H1 (cell line): ENCODE results near the gene STEAP3.

Source experiments
- BACH1 ChIP-seq: IDR thresholded peaks from 2 replicates; pipeline ENCODE4 v1.6.1; 2012; ENCODE audit warnings: low read length, improper control_type of control experiment
- BRCA1 ChIP-seq: IDR thresholded peaks from 2 replicates; pipeline ENCODE4 v1.6.1; 2012; ENCODE audit warnings: low read depth, low read length, improper control_type of control experiment
- CTCF ChIP-seq, 3 experiments: IDR thresholded peaks; 1 replicate in 2 of 3; 2 replicates in 1 of 3; pipeline versions ENCODE4 v1.5.1 to v1.6.1; 2011; ENCODE audit warnings: low read length in 3 of 3, mild to moderate bottlenecking in 3 of 3, inconsistent platforms in 2 of 3, low read depth in 1 of 3, moderate library complexity in 1 of 3; ENCODE audit not compliant: insufficient read depth in 1 of 3; ENCODE audit errors: control extremely low read depth in 1 of 3
- EGR1 ChIP-seq: IDR thresholded peaks from 2 replicates; pipeline ENCODE4 v1.6.1; 2011; ENCODE audit warnings: low read depth, low read length, borderline replicate concordance
- EZH2 ChIP-seq: fragments of 200-600 bp; sonication (generic); IDR thresholded peaks from 2 replicates; pipeline ENCODE4 v1.7.1; 2012; ENCODE audit warnings: low read depth, mild to moderate bottlenecking, moderate library complexity, low read length, inconsistent platforms; ENCODE audit not compliant: severe bottlenecking
- MAX ChIP-seq: IDR thresholded peaks from 2 replicates; pipeline ENCODE4 v1.6.1; 2012; ENCODE audit warnings: inconsistent platforms
- PHF8 ChIP-seq: fragments of 200-600 bp; sonication (generic); conservative IDR thresholded peaks from 2 replicates; pipeline ENCODE4 v1.7.1; 2012; ENCODE audit warnings: low read depth, mild to moderate bottlenecking, inconsistent platforms, low read length, moderate library complexity
- POLR2AphosphoS5 ChIP-seq: IDR thresholded peaks from 2 replicates; pipeline ENCODE4 v1.6.1; 2011; ENCODE audit warnings: low read depth, low read length
- SIN3A ChIP-seq, 2 experiments: IDR thresholded peaks in 1 of 2; conservative IDR thresholded peaks in 1 of 2; 2 replicates each; pipeline ENCODE4 v1.6.1; 2011 to 2012; ENCODE audit warnings: low read length in 2 of 2, improper control_type of control experiment in 1 of 2, low read depth in 1 of 2, mild to moderate bottlenecking in 1 of 2
- SP1 ChIP-seq: IDR thresholded peaks from 2 replicates; pipeline ENCODE4 v1.6.1; 2011; ENCODE audit warnings: low read depth, low read length
- SRF ChIP-seq: IDR thresholded peaks from 2 replicates; pipeline ENCODE4 v1.6.1; 2011; ENCODE audit warnings: mild to moderate bottlenecking, low read depth, low read length, moderate library complexity
- USF2 ChIP-seq: IDR thresholded peaks from 2 replicates; pipeline ENCODE4 v1.6.1; 2011; ENCODE audit warnings: low read length, improper control_type of control experiment
- ZNF274 ChIP-seq: IDR thresholded peaks from 2 replicates; pipeline ENCODE4 v1.7.0; 2012; ENCODE audit warnings: low read length, borderline replicate concordance; ENCODE audit errors: extremely low read depth

- no peak for TF ChIP-seq CTCF (IDR thresholded peaks at IDR 0.05; ENCODE audit: control extremely low read depth in 1 of 3, insufficient read depth in 1 of 3, low read depth in 1 of 3, low read length in 3 of 3)
- no peak for TF ChIP-seq ZNF274
- no peak for TF ChIP-seq EGR1
- no peak for TF ChIP-seq USF2
- TF ChIP-seq SIN3A (conservative IDR thresholded peaks at IDR 0.05 in 1 of 2, IDR thresholded peaks at IDR 0.05 in 1 of 2; ENCODE audit: low read depth in 1 of 2, low read length in 2 of 2): no peak
- TF ChIP-seq MAX: no peak
- no peak for TF ChIP-seq SRF
- no peak for TF ChIP-seq SP1
- TF ChIP-seq POLR2AphosphoS5: no peak
- TF ChIP-seq BACH1: no peak
- no peak for TF ChIP-seq EZH2
- no peak for TF ChIP-seq BRCA1
- no peak for TF ChIP-seq PHF8
Observed at GRCh38 chr2:119205001-119205706, 18.5 kb upstream of the STEAP3 start.
